Measurements from ENCODE around the gene NPHP4.

Gene NPHP4

DNA sequence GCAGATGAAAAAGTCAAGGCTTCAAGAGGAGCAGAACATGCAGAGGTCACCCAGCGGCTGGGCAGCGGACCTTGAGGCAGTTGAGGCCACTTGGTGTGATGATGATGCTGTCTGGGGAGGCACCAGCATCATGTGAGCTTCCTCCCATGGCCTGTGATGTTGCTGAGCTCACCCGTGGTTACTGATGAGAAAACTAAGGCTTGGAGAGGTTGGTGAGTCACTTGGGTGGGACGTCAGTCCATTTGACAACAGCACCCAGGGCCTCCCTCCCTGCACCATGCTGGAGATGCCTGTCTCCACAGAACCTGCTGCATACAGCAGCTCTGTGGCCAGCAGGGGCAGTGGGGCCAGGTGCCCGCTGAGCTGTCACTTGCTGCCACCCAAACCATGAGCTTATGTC lies 146.8 kb downstream of the NPHP4 start:
- FAIRE-seq: no peak

DNA sequence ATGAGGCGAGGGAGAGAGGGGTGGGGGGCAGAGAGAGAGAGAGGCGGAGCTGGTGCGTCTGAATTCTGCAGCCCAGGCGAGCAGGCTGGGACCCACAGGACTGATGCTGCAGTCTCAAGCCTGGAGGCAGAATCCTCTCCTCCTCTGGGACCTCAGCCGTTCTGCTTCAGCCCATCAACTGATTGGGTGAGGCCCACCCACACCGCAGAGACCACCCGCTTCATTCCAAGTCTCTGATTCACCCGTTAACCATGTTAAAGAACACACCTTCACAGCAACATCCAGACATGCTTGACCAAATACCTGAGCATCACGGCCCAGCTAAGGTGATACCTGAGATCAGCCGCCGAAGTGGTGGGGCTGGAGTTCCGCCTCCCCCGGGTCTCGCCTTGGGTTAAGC lies 147.8 kb downstream of the NPHP4 start:
- FAIRE-seq: no peak

- no peak for FAIRE-seq
These were observed 148.6 kb downstream of the NPHP4 start for GRCh38 chr1:5843521-5844096.

DNA sequence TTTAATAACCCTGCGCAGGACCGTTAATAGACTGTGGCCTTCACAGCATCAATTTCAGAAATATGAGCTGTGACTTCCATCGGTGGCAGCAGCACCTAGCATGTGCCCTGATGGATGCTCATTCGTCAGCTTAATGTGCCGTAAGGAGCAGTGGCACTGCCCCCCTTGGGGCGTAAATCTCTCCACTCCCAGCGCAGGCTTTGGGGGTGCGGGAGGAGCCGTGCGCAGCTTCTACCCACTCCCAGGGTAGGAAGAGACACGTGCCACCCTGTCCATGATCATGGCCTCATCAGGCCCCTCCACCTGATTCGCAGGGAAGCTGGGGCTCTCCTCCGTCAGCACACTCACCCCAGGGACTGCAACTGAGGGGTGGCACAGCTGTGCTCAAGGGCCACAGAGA lies 149.5 kb downstream of the NPHP4 start:
- FAIRE-seq: no peak

GRCh38 chr1:5840551-5841001 lies 151.6 kb downstream of the NPHP4 start:
- FAIRE-seq: no peak

DNA sequence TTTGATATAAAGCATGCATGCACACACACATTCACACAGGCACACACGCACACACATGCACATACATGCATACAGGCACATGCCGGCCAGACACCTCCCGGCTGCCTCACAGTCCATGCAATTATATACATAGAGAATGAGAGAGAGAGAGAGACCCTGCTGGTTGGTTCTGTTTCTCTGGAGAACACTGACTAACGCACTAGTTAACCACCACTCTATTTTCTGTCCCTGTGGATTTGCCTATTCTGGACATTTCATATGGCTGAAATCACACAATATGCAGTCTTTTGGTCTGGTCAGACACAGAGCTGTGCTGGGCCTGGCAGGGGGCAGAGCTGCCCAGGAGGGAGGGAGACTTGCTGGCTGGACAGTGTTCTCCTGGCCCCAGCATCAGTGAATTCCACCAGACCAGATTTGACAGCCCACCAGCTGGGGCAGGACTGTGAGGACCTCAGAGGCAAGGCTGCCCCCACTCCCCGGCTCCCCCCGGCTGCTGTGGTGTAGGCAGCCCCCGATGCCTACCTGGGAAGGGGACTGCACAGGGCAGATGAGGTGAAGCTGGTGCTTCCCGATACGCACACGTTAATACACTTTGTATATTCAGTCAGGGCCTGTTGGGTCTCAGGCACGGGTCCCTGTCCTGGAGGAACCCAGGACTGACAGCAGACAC lies 152.2 kb downstream of the NPHP4 start:
- no peak for FAIRE-seq

DNA sequence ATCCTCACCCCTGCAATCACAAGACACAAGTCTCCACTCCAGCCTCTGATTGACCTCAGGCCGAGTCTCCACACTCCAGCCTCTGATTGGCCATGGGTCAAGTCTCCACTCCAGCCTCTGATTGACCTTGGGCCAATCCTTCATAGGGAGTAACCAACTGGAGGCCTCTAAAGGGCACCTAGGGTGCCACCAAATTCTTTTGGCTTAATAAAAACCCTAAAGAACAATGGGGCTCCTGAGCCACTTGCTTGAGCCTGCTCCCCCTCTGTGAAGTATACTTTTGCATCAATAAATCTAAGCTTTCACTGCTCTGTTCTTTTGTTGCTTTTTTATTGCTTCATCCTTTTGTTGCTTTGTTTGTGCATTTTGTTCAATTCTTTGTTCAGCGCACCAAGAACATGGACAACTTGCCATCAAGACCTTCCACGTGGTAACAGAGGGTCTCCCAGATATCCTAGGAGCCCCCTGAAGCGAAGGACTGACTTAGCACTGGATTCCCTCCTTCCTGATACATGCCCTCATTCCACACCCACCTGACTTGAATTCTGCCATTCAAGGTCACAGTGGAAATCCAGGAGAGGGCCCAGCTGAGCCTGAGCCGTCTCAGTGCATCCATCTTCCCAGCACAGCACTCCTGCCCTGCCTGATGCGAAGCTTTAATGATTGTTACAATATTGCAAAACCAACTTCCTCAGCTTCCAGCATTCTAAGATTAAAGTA lies 152.9 kb downstream of the NPHP4 start:
- no peak for FAIRE-seq

- FAIRE-seq: no peak
These were observed 154.1 kb downstream of the NPHP4 start for GRCh38 chr1:5837976-5838653.

DNA sequence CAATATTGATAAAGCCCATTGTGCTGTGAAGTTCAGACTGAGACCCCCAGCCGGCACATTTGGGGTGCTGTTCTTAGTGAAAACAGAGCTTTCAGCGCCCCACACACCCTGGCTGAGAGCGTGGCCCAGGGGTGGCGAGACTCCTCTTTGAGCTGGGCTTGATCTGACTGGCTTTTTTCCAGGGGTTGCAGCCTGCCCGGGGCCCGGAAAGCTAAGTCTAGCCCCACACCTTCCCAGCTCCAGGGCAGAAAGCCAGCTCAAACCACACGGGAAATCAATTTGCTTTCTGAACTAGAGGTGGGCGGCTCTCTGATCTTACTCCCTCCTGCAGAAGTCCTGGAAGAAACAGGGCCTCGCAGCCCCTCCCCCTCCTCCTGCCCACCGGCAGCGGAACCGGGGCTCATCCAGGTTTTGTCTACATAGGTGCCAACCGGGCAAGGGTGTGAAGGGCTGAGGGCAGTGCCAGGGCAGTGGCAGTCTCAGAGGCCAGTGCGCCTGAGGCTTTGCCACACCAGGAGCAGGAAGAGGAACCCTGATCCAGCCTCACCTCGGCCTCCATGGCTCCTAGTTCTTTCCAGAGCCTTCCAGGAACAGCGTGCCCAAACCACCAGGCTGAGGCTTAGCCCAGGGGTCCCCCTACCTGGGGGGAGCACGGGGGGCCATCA lies 155.3 kb downstream of the NPHP4 start:
- FAIRE-seq: no peak

GRCh38 chr1:5835179-5835562 lies 157.1 kb downstream of the NPHP4 start:
- no peak for FAIRE-seq

DNA sequence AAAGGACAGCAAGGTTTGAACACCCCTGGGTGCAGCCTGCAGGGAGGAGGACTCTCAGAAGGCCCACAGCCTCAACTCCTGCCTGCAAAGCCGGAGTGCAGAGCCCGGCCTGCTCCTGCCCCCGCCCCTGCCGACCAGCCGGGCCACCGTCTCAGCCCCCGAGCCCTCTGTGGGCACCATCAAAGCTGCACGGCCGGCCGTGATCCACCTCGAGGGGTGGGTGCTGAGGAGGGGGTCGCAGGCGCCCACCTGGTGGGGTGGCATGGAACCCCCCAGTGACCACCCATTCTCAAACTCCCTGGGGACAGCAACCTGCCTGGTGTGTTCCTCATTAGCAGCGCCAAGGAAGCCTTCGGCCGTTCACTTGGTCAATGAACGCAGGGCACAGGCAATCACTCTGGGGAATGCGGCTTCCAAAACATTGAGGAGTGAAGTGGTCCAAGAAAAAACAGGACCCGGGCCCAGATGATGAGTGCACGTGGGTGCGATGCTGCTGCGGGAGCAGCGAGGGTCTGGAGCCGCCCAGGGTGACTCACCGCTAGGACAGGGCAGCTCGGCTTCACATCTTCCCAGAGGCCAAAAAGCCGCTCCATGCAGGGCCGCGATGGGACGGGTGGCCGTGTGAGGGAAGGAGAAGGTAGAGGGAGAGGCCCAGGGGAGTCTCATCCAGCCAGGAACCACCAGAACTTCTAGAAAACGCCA lies 157.6 kb downstream of the NPHP4 start:
- FAIRE-seq: no peak

DNA sequence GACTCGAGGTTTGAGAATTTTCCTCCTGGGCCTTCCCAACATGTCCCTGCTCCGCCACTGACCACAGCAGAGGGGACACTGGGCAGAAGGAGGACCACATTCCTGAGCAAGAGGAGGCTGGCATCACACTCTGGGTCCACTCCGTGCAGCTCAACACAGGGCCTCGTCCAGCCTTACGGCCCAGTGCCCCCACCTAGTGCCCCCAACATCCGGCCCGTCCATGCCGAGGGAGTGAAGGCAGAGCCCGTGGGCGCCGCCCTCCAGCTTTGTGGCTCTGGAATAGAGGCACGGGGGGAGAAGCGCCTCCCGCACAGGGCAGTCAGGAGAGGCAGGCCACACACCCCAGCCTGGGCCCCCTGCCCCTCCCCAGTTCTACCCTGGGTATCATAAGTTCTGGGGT lies 158.3 kb downstream of the NPHP4 start:
- no peak for FAIRE-seq

DNA sequence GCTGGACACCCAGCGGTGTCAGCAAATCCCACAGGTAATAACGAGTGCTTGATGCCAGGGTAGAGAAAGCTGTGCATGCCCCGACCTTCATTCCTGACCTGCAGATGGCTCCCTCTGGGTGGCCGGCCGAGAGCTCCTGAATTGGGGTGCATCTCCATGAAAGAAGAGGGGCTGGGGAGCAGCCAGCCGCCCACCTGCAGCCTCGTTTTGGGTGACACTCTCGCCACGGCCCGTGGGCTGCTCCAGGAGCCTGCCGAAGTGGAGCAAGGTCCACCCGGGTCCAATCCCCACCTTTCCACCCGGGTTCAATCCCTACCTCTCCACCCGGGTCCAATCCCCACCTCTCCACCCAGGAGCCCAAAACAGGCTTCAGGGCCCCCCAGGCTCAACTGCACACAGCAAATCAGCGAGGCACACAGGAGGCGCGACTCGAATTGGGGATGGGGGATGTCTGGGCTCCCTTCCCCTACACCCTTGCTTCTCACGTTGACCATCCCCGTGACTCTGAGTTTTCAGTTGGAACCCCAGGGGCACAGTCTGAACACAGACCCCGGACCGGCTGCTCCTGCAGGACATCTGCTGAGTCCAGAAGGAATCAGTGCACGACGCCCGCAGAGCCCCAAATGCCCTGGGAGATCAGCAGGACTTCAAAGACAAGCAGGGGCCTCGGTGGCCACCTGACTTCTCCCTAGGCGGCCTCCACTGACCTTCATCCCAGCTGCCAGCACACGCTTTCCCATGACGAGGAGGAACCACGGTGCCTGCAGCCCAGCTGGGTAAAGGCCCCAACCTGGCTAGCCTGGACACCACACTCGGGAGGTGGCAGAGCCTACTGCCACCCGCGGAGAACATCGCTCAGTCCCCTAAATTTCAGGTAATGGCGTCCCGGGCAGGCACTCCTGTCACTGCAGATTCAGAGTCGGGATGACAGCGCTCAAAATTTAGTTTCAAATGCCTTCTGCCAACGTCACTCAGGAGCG lies 159.0 kb downstream of the NPHP4 start:
- FAIRE-seq: no peak

DNA sequence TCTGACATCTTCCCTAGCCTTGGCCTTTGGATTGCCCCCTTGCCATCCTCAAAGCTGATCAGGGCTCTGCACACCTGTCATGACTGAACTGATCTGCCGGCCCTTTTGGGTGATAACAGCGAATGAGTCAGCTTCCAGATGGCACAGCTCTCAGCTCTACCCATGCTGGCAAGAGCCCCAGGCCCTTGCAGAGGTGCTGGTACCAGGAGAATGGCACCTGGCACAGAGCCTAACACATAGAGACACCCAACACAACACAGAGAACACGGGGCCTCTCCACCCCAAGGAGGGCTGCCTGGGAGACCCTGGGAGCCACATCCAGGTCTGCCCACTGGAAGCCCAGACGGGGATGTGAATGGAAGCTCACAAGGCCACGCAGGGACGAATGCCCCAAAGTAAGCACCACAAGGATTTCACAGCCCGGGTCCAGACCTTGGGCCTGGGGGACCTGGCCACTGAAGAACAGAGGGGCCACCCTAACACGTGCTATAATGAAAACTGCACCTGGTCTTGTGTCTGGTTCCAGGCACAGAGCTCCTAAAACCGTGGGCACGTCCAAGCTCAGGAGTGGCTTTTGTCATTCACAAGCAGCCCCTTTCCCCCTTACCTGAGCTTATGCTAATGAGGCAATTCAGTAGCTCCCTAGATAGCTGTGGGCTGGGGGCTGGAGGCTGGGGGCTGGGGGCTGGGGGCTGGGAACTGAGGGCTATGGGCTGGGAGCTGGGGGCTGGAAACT lies 160.5 kb downstream of the NPHP4 start:
- FAIRE-seq: no peak

- no peak for FAIRE-seq
These were observed 161.2 kb downstream of the NPHP4 start for GRCh38 chr1:5830771-5831599.

DNA sequence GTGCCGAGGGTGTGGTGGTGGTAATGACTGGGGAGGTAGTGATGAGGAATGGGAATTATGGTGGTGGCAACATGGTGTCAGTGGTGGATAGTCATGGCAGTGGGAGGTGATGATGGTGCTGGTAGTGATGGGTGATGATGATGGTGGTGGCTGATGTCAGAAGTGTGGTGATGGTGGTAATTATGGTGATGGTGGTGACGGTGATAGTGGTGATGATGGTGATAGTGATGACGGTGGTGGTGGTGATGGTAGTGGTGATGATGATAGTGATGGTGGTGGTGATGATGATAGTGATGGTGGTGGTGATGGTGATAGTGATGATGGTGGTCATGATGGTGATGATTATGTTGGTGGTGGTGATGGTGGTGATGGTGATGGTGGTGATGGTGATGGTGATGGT lies 162.8 kb downstream of the NPHP4 start:
- FAIRE-seq: no peak

GRCh38 chr1:5828308-5828935 lies 163.8 kb downstream of the NPHP4 start:
- no peak for FAIRE-seq

- FAIRE-seq: no peak
These were observed 164.7 kb downstream of the NPHP4 start for GRCh38 chr1:5827516-5827915.

- no peak for FAIRE-seq
These were observed 165.6 kb downstream of the NPHP4 start for GRCh38 chr1:5826601-5827000.

Data from colon (tissue), 2 donors.